GM12874 (cell line): ENCODE data around the gene STIM1.

ENCODE experiments used
- CTCF ChIP-seq: IDR thresholded peaks from 2 replicates; pipeline ENCODE4 v1.5.1; 2011; ENCODE audit warnings: low read depth, mild to moderate bottlenecking, control low read depth, low read length, moderate library complexity; ENCODE audit not compliant: insufficient read depth

STIM1 gene

GRCh38 chr11:4085575-4085974, 230.1 kb downstream of the STIM1 start:
- TF ChIP-seq CTCF, result no peak

- no peak for TF ChIP-seq CTCF
Observed at GRCh38 chr11:4086575-4087353, 231.3 kb downstream of the STIM1 start.

- no peak for TF ChIP-seq CTCF
Observed at GRCh38 chr11:4087551-4087950, 232.1 kb downstream of the STIM1 start.

DNA sequence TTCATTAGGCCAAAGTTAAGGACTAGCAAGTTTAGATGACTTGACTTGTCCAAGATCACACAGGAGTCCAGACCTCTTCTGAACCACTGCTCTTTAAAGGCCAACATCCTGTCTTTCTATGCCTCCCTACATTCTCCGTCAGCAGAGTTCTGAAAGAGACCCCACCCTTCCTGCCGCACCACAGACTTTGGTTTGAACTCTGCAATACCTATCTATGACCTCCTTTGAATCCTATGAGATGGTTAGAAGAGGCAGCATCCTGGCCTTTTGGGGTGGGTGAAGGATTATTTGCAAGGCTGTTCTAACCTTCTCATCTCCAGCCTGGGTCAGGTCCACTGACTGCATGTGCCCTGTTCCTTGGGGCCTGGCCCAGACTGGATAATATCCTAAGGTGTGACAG, 234.8 kb downstream of the STIM1 start:
- TF ChIP-seq CTCF, result no peak

- TF ChIP-seq CTCF, result no peak
Observed at GRCh38 chr11:4092026-4092425, 236.6 kb downstream of the STIM1 start.

- TF ChIP-seq CTCF, result no peak
Observed at GRCh38 chr11:4093519-4094347, 238.3 kb downstream of the STIM1 start.
